Activated T-helper 1 cell treated with anti-CD3 and anti-CD28 coated beads, Interleukin-2, amount 50 U/mL, for 16 hours (primary cell): Measurements from ENCODE around the gene IFNL1.
"Not testable (repeated sequence)": the region's sequence is repeated elsewhere in the genome, so short reads cannot be mapped to it uniquely, and the experiment has no call there.

Source experiments
- DNase-seq, 2 donors: peaks; one replicate each; pipeline ENCODE4 v3.0.0-alpha.2; 2020; ENCODE audit warnings: low read depth in 1 of 2, low spot score in 1 of 2

The IFNL1 gene

GRCh38 chr19:39270036-39270871 lies 26.0 kb upstream of the IFNL1 start:
- DNase-seq, result no peak

- not testable (repeated sequence) for DNase-seq
These were observed 22.3 kb upstream of the IFNL1 start for GRCh38 chr19:39273859-39274258.

GRCh38 chr19:39275578-39275977 lies 20.6 kb upstream of the IFNL1 start:
- DNase-seq, result no peak

DNA sequence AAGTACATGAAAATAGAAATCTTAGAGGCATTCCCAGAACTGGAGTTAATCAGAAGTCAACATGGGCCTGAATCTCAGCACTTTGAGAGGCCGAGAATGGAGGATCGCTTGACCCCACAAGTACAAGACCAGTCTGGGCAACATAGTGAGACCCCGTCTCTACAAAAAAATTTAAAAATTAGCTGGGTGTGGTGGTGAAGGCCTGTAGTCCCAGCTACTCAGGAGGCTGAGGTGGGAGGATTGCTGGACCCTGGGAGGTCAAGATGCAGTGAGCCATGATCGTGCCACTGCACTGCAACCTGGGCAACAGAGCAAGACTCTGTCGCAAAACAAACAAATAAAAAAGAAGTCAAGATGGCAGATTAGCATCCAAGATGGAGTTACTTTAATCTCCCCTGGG lies 19.5 kb upstream of the IFNL1 start:
- no peak for DNase-seq

DNA sequence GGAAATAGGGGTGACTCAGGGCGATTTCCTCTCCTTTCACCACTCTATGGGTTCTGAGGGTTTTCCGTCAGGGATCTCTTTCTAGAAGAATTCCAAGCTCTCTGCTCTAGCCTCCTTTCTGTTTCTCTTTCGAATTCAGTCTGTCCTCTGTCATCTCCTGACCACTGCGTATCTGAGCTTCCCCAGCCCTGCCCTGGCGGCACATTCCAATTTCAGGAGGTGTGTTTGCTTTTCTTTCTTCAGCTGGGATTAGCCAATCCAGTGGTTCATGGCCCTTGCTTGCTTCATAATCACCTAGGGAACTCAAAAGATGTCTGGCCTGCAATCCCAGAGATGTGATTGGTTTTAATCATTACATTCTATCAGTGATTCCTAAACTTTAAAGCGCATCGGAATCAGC lies 18.6 kb upstream of the IFNL1 start:
- DNase-seq, result no peak

DNA sequence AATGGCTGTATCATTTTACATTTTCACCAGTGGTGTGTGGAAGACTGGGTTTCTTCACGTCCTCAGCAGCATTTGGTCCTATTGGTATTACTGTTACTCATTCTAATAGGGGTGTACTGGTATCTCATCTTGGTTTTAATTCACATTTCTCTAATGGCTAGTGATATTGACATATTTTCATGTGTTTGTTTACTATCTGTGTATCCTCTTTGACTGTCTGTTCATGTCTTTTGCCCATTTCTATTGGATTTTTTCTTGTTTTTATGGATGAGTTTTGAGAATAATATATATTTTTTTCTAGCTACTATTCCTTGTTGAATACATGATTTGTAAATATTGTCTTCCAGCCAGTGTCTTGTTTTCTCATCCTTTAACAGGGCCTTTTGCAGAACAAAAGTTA lies 14.2 kb upstream of the IFNL1 start:
- DNase-seq, result no peak

DNA sequence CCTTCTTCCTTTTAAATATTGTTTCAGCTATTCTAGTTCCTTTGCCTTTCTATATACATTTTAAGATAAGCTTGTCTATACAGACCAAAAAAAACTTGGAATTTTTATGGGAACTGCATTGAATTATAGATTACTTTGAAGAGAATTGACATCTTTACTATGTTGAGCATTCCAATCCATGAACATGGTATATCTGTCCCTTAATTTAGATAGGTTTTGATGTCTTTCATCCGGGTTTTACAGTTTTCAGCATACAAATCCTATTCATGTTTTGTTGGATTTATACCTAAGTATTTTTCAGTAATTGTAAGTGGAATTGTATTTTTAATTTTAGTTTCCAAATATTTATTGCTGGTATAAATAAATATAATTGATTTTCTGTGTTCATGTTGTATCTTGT lies 12.2 kb upstream of the IFNL1 start:
- no peak for DNase-seq

- no peak for DNase-seq
These were observed 2.8 kb upstream of the IFNL1 start for GRCh38 chr19:39293394-39293793.

GRCh38 chr19:39296906-39297305 lies 699 bp downstream of the IFNL1 start:
- DNase-seq, result no peak

- DNase-seq, result peak; percentile 23 to 29
These were observed 1.9 kb downstream of the IFNL1 start for GRCh38 chr19:39297931-39298634.

- no peak for DNase-seq
These were observed 3.2 kb downstream of the IFNL1 start for GRCh38 chr19:39299404-39299803.

DNA sequence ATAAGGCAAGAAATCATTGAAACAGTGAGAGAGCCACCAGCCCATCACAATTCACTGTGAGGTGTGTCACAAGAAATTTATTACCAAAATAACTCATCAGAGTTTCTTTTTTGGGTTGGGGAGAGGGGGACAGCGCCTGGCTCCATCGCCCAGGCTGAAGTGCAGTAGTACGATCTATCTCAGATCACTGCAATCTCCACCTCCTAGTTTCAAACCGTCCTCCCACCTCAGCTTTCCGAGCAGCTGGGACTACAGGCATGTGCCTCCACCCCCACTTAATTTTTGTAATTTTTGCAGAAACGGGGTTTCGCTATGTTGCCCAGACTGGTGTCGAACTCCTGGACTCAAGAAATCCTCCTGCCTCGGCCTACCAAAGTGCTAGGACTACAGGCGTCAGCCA lies 3.6 kb downstream of the IFNL1 start:
- DNase-seq, result no peak

GRCh38 chr19:39301021-39301420 lies 4.8 kb downstream of the IFNL1 start:
- DNase-seq, result no peak

- no peak for DNase-seq
These were observed 5.4 kb downstream of the IFNL1 start for GRCh38 chr19:39301562-39301961.

DNA sequence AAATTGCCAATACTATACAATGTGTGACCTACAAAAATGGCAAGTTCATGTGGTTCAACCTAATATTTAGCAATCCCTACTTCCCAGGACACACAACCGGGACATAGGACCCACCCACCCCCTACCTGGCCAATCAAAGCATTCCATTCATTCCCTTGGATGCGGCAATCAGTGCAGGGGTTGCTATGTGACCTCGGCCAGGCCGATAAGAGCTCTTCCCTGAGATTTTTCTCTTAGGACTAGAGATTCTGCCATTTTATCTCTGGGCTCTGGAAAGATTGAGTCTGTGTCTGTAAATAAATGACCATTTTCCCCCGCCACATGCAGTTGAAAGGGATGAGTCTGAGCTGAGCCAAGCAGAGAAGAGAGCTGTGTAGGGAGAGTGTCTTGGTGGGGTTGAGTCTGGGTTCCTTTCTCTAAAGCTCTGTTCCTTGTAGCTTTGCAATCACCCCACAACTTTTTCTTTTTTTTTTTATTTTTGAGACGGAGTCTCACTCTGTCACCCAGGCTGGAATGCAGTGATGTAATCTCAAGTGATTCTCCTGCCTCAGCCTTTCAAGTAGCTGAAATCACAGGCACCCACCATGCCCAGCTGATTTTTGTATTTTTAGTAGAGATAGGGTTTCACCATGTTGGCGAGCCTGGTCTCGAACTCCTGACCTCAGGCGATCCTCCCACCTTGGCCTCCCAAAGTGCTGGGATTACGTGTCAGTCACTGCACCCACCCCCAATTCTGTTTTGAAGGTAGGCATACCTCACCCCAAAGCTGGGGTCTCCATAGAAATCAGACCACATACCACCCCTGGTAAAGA lies 7.4 kb downstream of the IFNL1 start:
- DNase-seq, result no peak

GRCh38 chr19:39304185-39304513 lies 7.9 kb downstream of the IFNL1 start:
- no peak for DNase-seq

- no peak for DNase-seq
These were observed 8.7 kb downstream of the IFNL1 start for GRCh38 chr19:39304701-39305571.

DNA sequence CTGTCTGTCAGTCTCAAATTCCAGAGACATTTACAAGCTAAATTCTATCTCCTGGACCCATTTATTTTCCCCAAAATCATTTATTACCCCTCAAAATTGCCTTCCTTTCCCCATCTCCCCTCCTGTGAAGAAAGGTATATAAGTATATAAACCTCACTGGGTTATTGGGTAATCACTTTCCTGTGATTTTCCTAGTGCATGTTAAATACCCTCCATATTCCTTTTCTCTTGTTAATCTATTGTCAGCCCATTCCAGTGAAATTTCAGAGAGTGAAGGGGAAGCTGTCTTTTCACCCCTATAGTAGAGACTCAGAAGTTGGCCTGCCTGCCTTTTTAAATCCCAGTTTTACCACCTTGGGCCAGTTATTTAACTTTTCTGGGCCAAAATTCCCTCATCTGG lies 9.9 kb downstream of the IFNL1 start:
- DNase-seq, result no peak

- DNase-seq, result no peak
These were observed 11.0 kb downstream of the IFNL1 start for GRCh38 chr19:39307046-39307821.

- DNase-seq, result no peak
These were observed 11.8 kb downstream of the IFNL1 start for GRCh38 chr19:39307822-39308530.
